GM18519 (cell line): ENCODE results near the gene NR0B1.

Source experiments
- ATAC-seq: cut with Tn5 transposase; IDR thresholded peaks from one replicate; pipeline ENCODE4 v1.9.1; 2021; ENCODE audit warnings: mild to moderate bottlenecking, moderate library complexity; ENCODE audit not compliant: unreplicated experiment, low FRiP score

NR0B1 gene, protein sequence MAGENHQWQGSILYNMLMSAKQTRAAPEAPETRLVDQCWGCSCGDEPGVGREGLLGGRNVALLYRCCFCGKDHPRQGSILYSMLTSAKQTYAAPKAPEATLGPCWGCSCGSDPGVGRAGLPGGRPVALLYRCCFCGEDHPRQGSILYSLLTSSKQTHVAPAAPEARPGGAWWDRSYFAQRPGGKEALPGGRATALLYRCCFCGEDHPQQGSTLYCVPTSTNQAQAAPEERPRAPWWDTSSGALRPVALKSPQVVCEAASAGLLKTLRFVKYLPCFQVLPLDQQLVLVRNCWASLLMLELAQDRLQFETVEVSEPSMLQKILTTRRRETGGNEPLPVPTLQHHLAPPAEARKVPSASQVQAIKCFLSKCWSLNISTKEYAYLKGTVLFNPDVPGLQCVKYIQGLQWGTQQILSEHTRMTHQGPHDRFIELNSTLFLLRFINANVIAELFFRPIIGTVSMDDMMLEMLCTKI

DNA sequence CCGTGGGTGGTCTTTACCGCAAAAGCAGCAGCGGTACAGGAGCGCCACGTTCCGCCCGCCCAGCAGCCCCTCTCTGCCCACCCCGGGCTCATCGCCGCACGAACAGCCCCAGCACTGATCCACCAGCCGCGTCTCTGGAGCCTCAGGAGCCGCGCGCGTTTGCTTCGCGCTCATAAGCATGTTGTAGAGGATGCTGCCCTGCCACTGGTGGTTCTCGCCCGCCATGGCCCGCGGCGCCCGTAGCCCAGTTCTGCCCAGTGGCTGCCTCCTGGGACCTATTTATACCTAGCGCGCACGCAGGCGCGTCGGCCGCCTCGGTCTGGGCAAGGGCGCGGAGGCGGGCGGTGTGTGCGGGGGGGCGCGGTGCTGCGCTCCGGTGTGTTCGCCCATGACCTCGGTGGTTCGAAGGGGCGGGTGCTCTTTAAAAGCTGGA, at the start of gene NR0B1:
TSS of gene NR0B1 (minus strand) at position 252 of the 433 bp plus-strand sequence. CDS start at position 225, 27 bp downstream.
- no peak for ATAC-seq

DNA sequence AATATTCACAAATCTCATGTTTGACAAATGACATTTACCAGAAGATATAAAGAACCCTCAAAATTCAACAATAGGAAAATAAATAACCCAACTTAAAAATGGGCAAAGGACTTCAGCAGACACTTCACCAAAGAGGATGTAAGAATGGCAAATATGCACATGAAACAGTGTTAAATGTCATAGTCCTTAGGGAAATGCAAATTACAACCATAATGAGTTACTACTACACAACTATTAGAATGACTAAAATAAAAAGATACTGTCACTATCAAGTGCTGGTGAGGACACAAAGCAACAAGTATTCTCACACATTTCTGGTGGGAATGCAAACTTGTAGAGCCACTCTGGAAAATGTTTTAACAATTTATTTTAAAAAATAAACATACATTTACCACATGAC, 40.8 kb upstream of the NR0B1 start:
- no peak for ATAC-seq

DNA sequence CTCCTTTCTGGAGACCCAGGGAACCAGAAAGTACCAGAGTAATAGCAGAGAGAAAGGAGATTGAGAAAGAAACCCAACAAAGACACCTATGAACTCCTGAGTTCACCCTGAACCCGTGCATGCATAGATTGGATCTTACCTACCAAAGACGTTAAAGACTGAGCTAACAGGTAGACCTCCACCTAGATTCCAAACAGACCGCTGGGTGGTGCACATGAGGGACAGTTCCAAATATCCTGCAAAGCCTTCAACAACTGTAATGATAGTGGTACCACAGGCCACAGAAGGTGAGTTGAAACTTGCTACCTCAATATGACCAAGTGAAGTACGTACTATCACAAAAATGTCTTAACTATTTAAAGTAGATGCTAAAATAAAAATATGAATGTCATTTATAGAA, 34.0 kb upstream of the NR0B1 start:
- ATAC-seq: no peak

DNA sequence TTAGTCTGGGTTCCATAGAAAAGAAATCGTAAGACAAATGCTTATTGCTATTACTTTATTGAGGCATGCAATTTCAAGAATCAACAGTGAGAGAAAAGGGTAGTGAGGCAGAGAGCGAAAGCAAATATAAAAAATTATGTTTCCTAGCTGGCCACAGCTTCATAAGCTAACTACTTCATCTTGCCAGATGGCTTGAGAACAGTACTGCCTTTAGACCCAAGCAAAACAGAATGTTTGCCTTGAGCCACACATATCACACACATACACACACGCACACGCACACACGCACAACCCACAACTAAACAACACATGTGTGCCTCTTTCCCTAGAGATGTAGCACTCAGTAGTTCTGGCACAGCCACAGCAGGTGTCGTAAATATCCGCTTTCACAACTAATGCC, 31.6 kb upstream of the NR0B1 start:
- ATAC-seq: no peak

DNA sequence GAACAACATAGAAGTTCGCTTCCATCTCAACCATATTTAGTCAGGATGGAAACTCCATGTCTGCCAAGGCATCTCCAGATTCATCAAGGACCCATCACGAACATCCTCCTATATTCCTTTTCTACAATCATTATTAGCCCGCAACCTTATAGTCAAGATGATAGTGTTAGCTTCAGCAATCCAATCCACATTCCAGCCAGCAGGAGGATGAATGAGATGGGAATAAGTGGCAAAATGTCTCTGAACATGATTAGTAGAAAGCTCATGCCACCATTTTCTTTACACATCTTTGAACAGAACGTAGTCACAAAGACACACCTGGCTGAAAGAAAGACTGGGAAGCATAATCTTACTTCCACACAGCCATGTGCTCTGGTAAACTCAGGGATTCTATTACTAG, 18.6 kb upstream of the NR0B1 start:
- no peak for ATAC-seq

DNA sequence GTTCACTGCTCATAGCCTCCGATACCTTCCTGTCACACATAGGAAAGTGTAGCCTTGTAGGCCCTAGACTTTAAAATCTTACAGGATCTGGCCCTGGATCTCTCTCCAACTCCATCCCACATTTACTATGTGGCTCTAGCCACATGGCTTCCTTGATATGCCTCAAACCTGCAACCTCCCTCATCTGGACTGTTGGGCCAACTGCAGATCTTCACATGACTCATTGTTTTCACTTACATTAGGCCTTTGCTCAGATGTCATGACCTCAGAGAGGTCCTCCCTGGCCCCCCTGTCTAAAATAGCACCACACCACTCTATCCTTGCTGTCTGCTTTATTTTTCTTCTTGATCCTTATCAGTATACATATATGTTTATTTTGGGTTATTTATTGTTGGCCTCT, 8.1 kb upstream of the NR0B1 start:
- ATAC-seq: no peak

DNA sequence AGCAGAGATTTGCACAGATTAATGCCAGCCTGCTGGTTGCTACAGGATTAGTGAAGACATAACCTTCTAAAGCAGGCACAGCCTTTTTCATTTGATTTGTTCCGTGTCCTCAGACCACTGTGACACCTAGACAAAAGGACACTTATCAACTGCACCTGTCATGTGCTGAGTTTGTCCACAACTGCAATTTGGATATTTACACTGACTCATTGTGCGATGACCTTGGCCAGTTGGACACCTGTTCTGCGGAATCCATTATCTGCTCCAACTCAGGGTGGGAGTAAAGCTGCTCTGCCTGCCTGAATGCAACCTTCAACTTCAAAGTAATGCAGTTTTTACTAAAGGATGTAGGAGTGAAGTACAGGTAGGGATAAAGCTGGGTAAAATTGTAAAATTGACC, 4.1 kb upstream of the NR0B1 start:
- no peak for ATAC-seq

DNA sequence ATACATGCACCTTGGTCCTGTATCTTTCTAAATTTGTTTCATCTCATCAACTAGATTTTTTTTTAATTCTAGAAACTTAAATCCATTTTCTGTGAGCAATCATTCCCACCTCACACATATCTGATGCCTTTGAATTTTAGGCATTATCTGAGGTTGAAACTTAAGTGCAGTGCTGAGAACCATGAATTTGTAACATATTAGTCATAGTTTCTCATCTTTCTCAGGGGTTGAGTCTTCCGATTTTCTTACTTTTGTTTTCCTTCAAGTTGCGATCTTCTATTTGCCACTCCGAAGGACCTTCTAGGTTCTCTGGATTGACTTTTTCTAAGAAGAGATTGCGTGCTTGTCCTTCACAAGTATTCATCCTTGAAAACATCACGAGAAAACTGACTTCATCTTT, 3.7 kb upstream of the NR0B1 start:
- no peak for ATAC-seq

DNA sequence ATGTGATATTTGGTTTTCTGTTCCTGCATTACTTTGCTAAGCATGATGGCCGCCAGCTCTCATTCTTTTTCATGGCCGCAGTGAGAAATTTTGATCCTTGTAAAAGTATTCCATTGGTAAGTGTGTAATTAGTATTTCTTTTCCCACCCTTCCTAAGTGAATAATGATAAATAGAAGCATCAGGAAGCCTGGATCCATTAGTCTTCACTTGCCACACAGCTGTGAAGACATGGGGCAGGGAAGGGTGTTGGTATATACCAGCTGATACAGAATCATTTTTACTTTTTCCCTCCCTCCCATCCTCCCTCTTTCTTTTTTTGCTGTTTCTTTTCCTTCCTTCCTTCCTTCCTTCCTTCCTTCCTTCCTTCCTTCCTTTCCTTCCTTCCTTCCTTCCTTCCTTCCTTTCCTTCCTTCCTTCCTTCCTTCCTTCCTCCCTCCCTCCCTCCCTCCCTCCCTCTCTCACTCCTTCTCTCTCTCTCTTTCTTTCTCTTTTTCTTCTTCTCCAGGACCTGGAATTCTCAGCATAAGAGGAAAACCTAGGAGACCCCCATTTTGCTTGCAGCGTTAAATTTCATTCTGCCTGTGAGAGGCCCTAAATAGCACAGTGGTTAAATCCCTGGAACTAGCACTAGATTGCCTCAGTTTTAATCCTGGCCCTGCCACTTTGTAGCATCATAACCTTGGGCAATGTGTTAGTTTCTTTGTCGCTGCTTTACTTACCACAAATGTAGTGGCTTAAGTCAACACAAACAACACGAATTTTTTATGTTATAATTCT, 1.4 kb upstream of the NR0B1 start:
- ATAC-seq: no peak

DNA sequence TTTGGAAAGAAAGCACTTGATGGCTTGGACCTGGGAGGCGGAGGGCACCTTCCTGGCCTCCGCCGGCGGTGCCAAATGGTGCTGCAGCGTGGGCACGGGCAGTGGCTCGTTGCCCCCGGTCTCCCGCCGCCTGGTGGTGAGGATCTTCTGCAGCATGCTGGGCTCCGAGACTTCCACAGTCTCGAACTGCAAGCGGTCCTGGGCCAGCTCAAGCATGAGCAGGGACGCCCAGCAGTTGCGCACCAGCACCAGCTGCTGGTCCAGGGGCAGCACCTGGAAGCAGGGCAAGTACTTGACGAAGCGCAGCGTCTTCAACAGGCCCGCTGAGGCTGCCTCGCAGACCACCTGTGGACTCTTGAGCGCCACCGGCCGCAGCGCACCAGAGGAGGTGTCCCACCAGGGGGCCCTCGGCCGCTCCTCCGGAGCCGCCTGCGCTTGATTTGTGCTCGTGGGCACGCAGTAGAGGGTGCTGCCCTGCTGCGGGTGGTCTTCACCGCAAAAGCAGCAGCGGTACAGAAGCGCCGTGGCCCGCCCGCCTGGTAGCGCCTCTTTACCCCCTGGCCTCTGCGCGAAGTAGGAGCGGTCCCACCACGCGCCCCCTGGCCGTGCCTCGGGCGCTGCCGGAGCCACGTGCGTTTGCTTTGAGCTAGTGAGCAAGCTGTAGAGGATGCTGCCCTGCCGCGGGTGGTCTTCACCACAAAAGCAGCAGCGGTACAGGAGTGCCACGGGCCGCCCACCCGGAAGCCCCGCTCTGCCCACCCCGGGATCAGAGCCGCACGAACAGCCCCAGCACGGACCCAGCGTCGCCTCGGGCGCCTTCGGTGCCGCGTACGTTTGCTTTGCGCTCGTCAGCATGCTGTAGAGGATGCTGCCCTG, 689 bp downstream of the NR0B1 start:
- no peak for ATAC-seq

DNA sequence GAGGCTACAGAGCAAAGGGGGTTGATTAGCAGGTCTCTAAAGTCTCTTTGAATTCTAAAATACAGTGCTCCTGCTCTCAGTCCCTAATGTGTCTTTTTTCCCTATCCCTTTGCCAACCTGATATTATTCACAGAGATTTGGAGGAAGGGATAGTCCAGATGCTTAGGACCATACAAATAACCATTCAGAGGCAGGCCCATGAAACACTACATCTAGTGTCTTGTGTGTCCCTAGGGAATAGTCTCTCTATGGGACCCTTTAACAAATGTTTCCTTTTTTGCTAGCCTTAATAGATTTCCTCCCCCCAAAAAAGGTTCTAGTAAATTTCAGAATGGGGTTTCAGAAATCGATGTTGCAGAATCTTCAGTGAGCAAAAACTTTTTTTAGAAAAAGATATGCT, 1.7 kb downstream of the NR0B1 start:
- no peak for ATAC-seq

DNA sequence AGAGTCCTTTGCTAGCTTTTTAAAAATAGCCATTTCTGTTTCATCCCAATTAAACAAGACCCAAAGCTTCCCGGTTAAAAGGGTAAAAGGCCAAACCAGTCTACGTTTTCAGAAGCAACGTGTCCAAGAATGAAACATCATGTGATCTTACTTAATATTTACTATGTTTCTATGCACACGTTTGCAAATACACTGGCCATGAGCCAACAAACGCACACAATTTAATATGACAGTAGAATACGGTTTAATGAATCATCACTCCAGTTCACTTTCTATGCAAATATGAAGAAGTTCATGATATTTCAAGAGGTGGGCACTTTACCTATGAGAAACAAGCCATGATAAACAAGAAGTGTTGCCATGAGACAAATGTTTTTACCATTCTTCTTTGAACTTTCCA, 4.3 kb downstream of the NR0B1 start:
- no peak for ATAC-seq

DNA sequence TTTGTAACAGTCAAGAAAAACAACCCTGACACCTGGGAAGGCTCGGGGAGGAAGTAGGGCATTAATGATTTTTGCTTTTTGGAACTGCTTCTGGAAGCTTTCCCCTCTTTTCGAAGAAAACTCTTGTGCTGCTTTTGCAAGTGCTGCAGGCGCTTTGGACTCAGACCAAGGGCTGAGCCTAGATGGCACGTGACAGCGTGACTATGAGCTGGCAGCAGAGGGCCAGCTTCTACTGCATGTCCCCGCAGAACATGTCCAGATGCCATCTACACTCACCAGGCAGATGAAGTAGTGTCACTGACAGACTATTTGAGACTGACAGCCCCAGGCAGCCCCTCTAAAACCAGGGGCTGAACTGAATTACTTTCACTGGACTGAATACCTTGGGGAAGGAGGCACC, 6.2 kb downstream of the NR0B1 start:
- no peak for ATAC-seq

DNA sequence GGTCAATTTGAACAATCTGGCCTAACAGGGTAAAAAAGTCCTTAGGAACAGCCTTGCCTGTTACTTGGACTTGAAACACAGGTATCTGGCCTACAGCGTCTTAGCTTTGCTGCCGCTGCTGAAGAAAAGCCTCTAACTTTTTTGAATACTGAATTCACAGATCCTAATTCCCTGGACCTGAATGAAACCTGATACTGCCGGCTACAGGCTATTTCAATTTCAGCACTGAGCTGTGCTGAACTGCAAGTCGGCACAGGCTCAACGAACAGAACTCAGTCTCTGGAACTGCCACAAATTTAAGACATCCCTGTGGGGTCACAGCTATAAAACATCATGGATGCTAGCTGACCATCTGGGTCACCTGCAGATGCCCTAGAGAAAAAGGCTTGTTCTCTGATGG, 7.2 kb downstream of the NR0B1 start:
- ATAC-seq: no peak

DNA sequence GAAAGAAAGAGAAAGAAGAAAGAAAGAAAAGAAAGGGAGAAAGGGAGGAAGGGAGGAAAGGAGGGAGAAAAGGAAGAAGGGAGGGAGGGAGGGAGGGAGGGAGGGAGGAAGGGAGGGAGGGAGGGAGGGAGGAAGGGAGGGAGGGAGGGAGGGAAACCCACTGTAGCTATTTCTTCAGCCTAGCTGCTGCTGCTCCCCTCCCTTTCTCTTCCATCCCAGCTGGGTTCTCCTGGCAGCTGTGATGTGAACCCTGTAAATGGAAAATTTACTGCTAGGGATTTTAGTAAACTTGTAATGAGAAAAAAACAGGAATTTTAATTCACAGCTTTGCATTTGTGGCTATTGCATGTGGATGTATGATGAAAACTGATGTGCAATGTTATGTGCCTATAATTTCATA, 8.0 kb downstream of the NR0B1 start:
- no peak for ATAC-seq

DNA sequence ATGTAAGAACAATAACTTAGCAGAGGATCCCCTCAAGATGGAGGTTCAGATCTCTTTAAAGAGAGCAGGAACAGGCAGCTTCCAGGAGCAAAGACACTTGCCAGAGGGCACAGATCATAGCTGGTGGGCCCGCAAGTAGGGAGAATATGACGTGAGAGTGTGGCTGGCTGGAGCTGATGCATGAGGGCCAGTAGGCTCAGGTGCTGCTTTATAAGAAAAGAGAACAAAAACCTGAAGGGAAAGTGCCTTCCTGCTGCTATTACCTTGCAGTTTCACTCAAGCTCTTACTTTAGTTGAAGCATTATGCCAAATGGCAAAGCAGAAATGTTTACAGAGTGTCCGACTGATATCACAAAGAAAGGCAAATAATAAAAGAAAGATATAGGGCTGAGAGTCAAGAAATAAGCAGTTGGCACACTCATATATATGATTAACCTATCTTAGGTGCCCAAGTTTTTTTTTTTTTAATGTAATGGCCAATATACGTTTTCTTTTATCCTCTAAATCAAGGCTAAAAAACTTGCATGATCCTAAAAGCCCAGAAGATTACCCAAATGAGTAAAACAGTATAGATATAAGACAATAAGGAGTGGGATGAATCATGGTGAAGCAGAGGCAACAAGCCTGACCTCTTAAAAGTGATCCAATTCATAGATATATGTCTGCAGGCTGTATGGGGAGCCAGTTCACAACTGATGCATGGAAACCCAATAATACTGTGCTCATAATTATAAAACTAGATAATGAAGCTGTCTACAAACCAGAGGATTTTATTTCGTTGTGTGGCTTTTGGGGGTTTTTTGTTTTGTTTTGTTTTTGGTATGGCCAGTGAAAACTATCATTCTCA, 12.6 kb downstream of the NR0B1 start:
- no peak for ATAC-seq

DNA sequence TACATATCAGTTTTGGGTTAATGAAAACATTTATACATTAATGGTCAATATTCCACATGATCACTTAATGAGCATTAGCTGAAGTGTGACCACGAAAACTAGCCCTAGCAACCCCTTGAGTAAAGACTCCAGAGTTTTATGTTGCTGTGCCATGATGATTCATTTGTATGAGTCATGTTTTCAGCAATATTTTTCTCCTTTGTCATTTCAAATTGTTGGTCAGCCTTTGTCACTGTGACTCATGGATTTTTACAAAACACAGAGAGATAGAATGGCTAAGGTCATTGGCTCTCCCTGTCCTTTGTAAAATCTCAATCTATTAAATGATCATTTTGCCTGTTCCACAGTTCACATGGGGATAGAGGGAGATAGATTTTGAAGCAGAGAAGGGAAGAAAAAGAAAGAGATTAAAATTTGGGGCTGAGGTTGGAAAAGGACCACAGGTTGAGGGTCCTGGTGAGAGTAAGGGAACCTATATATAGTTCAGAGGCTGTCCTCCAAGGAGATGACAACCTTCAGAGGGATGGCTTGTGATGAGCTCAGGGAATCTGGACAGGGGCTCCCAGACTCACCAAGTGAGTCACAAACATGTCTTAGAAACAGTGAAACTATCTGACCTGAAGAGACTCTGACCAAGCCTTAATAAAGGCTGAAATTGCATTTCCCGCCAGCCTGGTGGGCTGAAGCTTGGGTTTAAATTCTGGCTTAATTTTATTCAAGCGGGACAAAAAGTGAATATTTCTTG, 25.6 kb downstream of the NR0B1 start:
- ATAC-seq: no peak

DNA sequence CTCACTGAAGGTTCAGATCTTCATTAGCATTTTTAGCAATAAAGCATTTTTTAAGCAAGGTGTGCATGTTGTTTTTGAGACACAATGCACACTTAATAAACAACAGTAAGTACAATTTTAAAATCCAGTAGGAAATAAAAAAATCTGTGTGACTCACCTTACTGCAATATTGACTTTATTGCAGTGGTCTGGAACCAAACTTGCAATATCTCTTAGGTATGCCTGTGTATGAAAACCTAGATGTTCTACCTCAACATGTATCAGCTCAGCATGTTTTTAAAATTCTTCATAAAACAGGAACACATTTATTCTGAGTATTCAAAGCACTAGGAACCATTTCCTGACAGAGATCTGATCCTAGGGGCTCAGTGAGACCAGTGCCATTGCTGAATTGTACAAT, 26.7 kb downstream of the NR0B1 start:
- ATAC-seq: no peak

DNA sequence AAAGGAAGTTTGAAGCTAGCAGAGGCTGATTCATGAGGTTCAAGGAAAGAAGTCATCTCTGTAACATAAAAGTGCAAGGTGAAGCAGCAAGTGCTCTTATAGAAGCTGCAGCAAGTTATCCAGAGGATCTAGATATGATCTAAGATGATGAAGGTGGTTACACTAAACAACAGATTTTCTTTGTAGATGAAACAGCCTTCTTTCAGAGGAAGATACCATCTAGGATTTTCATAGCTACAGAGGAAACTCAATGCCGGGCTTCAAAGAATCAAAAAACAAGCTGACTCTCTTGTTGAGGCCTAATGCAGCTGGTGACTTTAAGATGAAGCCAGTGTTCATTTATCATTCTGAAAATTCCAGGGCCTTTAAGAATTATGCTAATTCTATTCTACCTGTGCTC, 28.8 kb downstream of the NR0B1 start:
- ATAC-seq: no peak
